Esophagus squamous epithelium (tissue), 4 donors: Measurements from ENCODE around the gene LARP6.

Experiments used
- CTCF ChIP-seq, 6 experiments: fragments of 450-650 bp in 4 of 6; fragments of 200-600 bp in 2 of 6; sonication (generic) in 2 of 6; IDR thresholded peaks; one replicate each; pipeline ENCODE4 v1.5.1; 2016 to 2019; ENCODE audit warnings: antibody characterized with exemption in 6 of 6, mild to moderate bottlenecking in 4 of 6, moderate library complexity in 4 of 6
- POLR2A ChIP-seq, 4 donors: fragments of 450-650 bp; IDR thresholded peaks; one replicate each; pipeline ENCODE4 v1.6.1; 2017; ENCODE audit warnings: antibody characterized with exemption in 4 of 4, mild to moderate bottlenecking in 4 of 4, moderate library complexity in 3 of 4

- TF ChIP-seq POLR2A (IDR thresholded peaks at IDR 0.05) (no peak), CTCF (IDR thresholded peaks at IDR 0.05) (no peak)
Observed at GRCh38 chr15:70863450-70864218, 9.7 kb upstream of the LARP6 start.
